GM12878 (cell line): ENCODE results near the gene UBA6. TPM values are rescaled to one million over a fixed set of nuclear protein-coding genes. Genes with fewer than 3 reads are reported as not detected.

ENCODE experiments used
- ATAC-seq: fragments of 200-7000 bp; cut with Tn5 transposase; 3 replicates; pipeline ENCODE4 v1.9.1; 2020; ENCODE audit warnings: mild to moderate bottlenecking, moderate library complexity
- BruUV-seq: library from RNA; stranded (reverse); fragments of 400-500 nt; replicated peaks from 2 replicates; lab custom pipeline; 2021; lab: Mats Ljungman, UMichigan
- CTCF ChIA-PET: fragments of 300-600 bp; sonication (Branson Sonifier 250); formaldehyde crosslinking; extraction: SDS; loops from one replicate; lab custom pipeline; 2021; ENCODE audit warnings: inconsistent platforms; lab: Yijun Ruan, JAX
- POLR2A ChIA-PET: fragments of 350-600 bp; formaldehyde crosslinking; extraction: SDS; loops from one replicate; lab custom pipeline; 2021; ENCODE audit warnings: inconsistent platforms; lab: Charles Lee
- RAD21 ChIA-PET: fragments of 300-600 bp; sonication (Branson Sonifier 250); formaldehyde crosslinking; loops from one replicate; lab custom pipeline; 2023; ENCODE audit warnings: antibody characterized with exemption; ENCODE audit not compliant: unreplicated experiment; lab: Charles Lee
- SMC1A ChIA-PET: fragments of 300-600 bp; sonication (Branson Sonifier 250); formaldehyde crosslinking; loops from one replicate; lab custom pipeline; 2023; ENCODE audit not compliant: unreplicated experiment, uncharacterized antibody; lab: Charles Lee
- DNase-seq: peaks from one replicate; pipeline ENCODE4 v3.0.0-alpha.2; 2011; ENCODE audit warnings: low read depth, low spot score
- FAIRE-seq: peaks from 3 replicates; lab custom pipeline; 2011; peaks lifted over from hg19 to GRCh38; lab: Jason Lieb, UNC
- H2AFZ ChIP-seq: 2 replicates; pipeline ENCODE4 v1.6.0; 2011; ENCODE audit warnings: low read depth, low read length, control low read depth; ENCODE audit not compliant: control insufficient read depth
- H3K27ac ChIP-seq: 2 replicates; pipeline ENCODE4 v1.5.1; 2011; ENCODE audit warnings: control low read depth; ENCODE audit not compliant: control insufficient read depth, insufficient read depth
- H3K27me3 ChIP-seq, 2 experiments: replicated peaks in 1 of 2; 2 replicates each; pipeline versions ENCODE4 v1.6.0 to v1.6.1; 2011; ENCODE audit warnings: low read length in 1 of 2; ENCODE audit not compliant: control insufficient read depth in 2 of 2, insufficient read depth in 2 of 2
- H3K36me3 ChIP-seq, 2 experiments: 2 replicates each; pipeline ENCODE4 v1.5.1; 2011; ENCODE audit warnings: low read length in 1 of 2; ENCODE audit not compliant: control insufficient read depth in 2 of 2, insufficient read depth in 2 of 2
- H3K4me1 ChIP-seq: 2 replicates; pipeline ENCODE4 v1.6.1; 2011; ENCODE audit warnings: mild to moderate bottlenecking, low read length, moderate library complexity, mixed read lengths; ENCODE audit not compliant: control insufficient read depth, insufficient read depth
- H3K4me2 ChIP-seq: 2 replicates; pipeline ENCODE4 v1.6.0; 2011; ENCODE audit warnings: control low read depth; ENCODE audit not compliant: control insufficient read depth, insufficient read depth
- H3K4me3 ChIP-seq: fragments of 200-600 bp; sonication (generic); 2 replicates; pipeline ENCODE4 v1.5.1; 2016
- H3K79me2 ChIP-seq: 2 replicates; pipeline ENCODE4 v1.6.0; 2011; ENCODE audit warnings: low read length; ENCODE audit not compliant: control insufficient read depth, insufficient read depth
- H3K9ac ChIP-seq: 2 replicates; pipeline ENCODE4 v1.8.0; 2011; ENCODE audit warnings: low read length, control low read depth, mixed read lengths; ENCODE audit not compliant: control insufficient read depth, insufficient read depth
- H3K9me3 ChIP-seq: replicated peaks from 3 replicates; pipeline ENCODE4 v1.5.1; 2011; ENCODE audit warnings: mild to moderate bottlenecking, low read length; ENCODE audit not compliant: control insufficient read depth, insufficient read depth
- H4K20me1 ChIP-seq: 2 replicates; pipeline ENCODE4 v1.6.0; 2011; ENCODE audit not compliant: control insufficient read depth, insufficient read depth
- ASH2L ChIP-seq: fragments of 300-600, 200-600 bp; sonication (generic); IDR thresholded peaks from 2 replicates; pipeline ENCODE4 v1.6.1; 2017; ENCODE audit warnings: low read depth, mild to moderate bottlenecking, borderline replicate concordance
- BRCA1 ChIP-seq: IDR thresholded peaks from 2 replicates; pipeline ENCODE4 v1.6.1; 2011; ENCODE audit warnings: low read depth, low read length, improper control_type of control experiment
- CUX1 ChIP-seq: IDR thresholded peaks from 2 replicates; pipeline ENCODE4 v1.6.1; 2012; ENCODE audit warnings: improper control_type of control experiment, low read depth, low read length; ENCODE audit not compliant: insufficient replicate concordance
- RELA ChIP-seq: fragments of 450-650 bp; IDR thresholded peaks from 2 replicates; pipeline ENCODE4 v1.8.0; 2014; ENCODE audit warnings: borderline replicate concordance; ENCODE audit not compliant: partially characterized antibody
- STAT1 ChIP-seq: fragments of 450-650 bp; conservative IDR thresholded peaks from 2 replicates; pipeline ENCODE4 v1.6.1; 2014; ENCODE audit warnings: antibody characterized with exemption, mild to moderate bottlenecking
- STAT3 ChIP-seq: IDR thresholded peaks from 2 replicates; pipeline ENCODE4 v1.6.1; 2011; ENCODE audit warnings: low read depth, low read length, improper control_type of control experiment
- USF1 ChIP-seq: IDR thresholded peaks from 2 replicates; pipeline ENCODE4 v1.6.1; 2011; ENCODE audit warnings: borderline replicate concordance, low read depth, mild to moderate bottlenecking, moderate library complexity, mixed read lengths, low read length; ENCODE audit not compliant: insufficient read depth; ENCODE audit errors: extremely low read length
- ZNF622 ChIP-seq: fragments of 450-650 bp; IDR thresholded peaks from 2 replicates; pipeline ENCODE4 v1.6.1; 2017; ENCODE audit warnings: mild to moderate bottlenecking, inconsistent platforms
- in situ Hi-C: fragments of 300-500 bp; cut with MboI; formaldehyde crosslinking; loops from 9 replicates; pipeline ENCODE4 v1.14.3; 2018; ENCODE audit warnings: mixed read lengths
- intact Hi-C: fragments of 100-400 bp; cut with micrococcal nuclease; formaldehyde crosslinking; loops from one replicate; pipeline ENCODE4 v1.14.2; 2022; ENCODE audit not compliant: unreplicated experiment
- polyA plus RNA-seq, 11 experiments: library from polyadenylated mRNA; depleted of rRNA in 4 of 11; unstranded in 6 of 11; stranded (reverse) in 5 of 11; fragments of >200 nt; fragmentation: Nextera tagmentation in 4 of 11; fragmentation: Illumina TruSeq in 1 of 11; extraction: Ambion mirVana in 4 of 11; extraction: Trizol in 1 of 11; gene quantifications; 1 replicate in 1 of 11; 2 replicates in 10 of 11; pipeline versions ENCODE4 v1.2.1 to v1.2.3, GENCODE V29; 2011 to 2016; ENCODE audit warnings: inconsistent platforms in 2 of 11, missing spikeins in 2 of 11, low read depth in 1 of 11
- total RNA-seq, 4 experiments: library from RNA; depleted of rRNA in 3 of 4; stranded (reverse); fragments of >200 nt in 3 of 4; fragmentation: Illumina TruSeq in 1 of 4; extraction: Trizol in 1 of 4; gene quantifications; 2 replicates each; pipeline versions ENCODE4 v1.2.1 to v1.2.3, GENCODE V29; 2013 to 2021

UBA6 gene
- total and polyA plus RNA-seq, 10 of the 15 experiments (the other 5 are each of a cell fraction or from before 2014, with no cell fraction given), result 7.9 to 70.6 (median 34.7) TPM

- TF ChIP-seq CUX1 (no peak), ASH2L (no peak), RELA (no peak), BRCA1 (no peak)
These were observed 6.3 kb downstream of the UBA6 start (continued) for GRCh38 chr4:67694662-67695061.

GRCh38 chr4:67691328-67691727 lies 9.6 kb downstream of the UBA6 start:
- FAIRE-seq (no peak), DNase-seq (no peak), ATAC-seq (peak; percentile 37)
- Histone ChIP-seq H3K4me1 (no peaks in the 10 kb centered on the region), H3K9me3 (no peaks in the 10 kb centered on the region; the same call in 1 of the 3 replicates), H2AFZ (no peak overlapping the region), H3K4me2 (no peak overlapping the region), H3K27me3 (no peaks in the 10 kb centered on the region), H3K9ac (no peak overlapping the region), H3K4me3 (no peak overlapping the region), H3K79me2 (peaks cover 6% of the 10 kb centered on the region), H4K20me1 (no peaks in the 10 kb centered on the region), H3K36me3 (peaks cover 2 to 17% of the 10 kb centered on the region in 2 experiments; a peak in 2 of 4 replicates), H3K27ac (no peak overlapping the region)
- RAD21 ChIA-PET, result interaction anchor here (0.7 kb wide), 1 partner anchor 9 kb away, joined by 3 read pairs; no protein-coding TSS in a partner anchor
- CTCF ChIA-PET, result interaction anchor here (0.9 to 1.9 kb wide), 3 partner anchors 9 to 55 kb away, joined by 4 to 5 read pairs (median 4); no protein-coding TSS in a partner anchor
- SMC1A ChIA-PET, result interaction anchor here (1.2 to 1.9 kb wide), 2 partner anchors 9 to 14 kb away, joined by 3 to 7 read pairs; partner anchors contain the start of gene UBA6
- BruUV-seq, result no TSS peak
- TF ChIP-seq USF1, result no peak
- TF ChIP-seq ZNF622, result no peak
- no peak for TF ChIP-seq STAT1
- TF ChIP-seq STAT3, result no peak
- intact Hi-C loops (no loop called here), in situ Hi-C loops (no loop called here)
- POLR2A ChIA-PET, result no interaction called here
